HepG2 (cell line): ENCODE measurements around the gene LRRC27. TPM values are rescaled to one million over a fixed set of nuclear protein-coding genes. Genes with fewer than 3 reads are reported as not detected.

Experiments used
- ATF3 ChIP-seq: sonication (generic); formaldehyde crosslinking; IDR thresholded peaks from 2 replicates; pipeline ENCODE4 v1.4.0; 2020; ENCODE audit warnings: missing genetic modification reagents
- CTCF ChIP-seq: sonication (generic); formaldehyde crosslinking; IDR thresholded peaks from 2 replicates; pipeline ENCODE4 v1.5.0; 2020; ENCODE audit warnings: mild to moderate bottlenecking, missing genetic modification reagents, moderate library complexity
- DRAP1 ChIP-seq: IDR thresholded peaks from 2 replicates; pipeline ENCODE4 v1.6.1; 2016; ENCODE audit warnings: missing genetic modification reagents, missing compliant biosample characterization
- FOSL2 ChIP-seq: sonication (generic); formaldehyde crosslinking; IDR thresholded peaks from 2 replicates; pipeline ENCODE4 v1.4.0; 2020; ENCODE audit warnings: missing genetic modification reagents
- GABPB1 ChIP-seq: IDR thresholded peaks from 2 replicates; pipeline ENCODE4 v1.6.1; 2016; ENCODE audit warnings: mild to moderate bottlenecking, missing genetic modification reagents, moderate library complexity, missing compliant biosample characterization
- KDM3A ChIP-seq: IDR thresholded peaks from 2 replicates; pipeline ENCODE4 v1.6.1; 2018; ENCODE audit warnings: low read depth, missing compliant biosample characterization
- MED1 ChIP-seq: sonication (generic); formaldehyde crosslinking; IDR thresholded peaks from 2 replicates; pipeline ENCODE4 v1.4.0; 2020; ENCODE audit warnings: missing genetic modification reagents
- MNT ChIP-seq: fragments of 450-650 bp; IDR thresholded peaks from 2 replicates; pipeline ENCODE4 v1.6.1; 2016
- PPARG ChIP-seq: conservative IDR thresholded peaks from 2 replicates; pipeline ENCODE4 v1.6.1; 2016; ENCODE audit warnings: missing biosample characterization, missing genetic modification reagents
- RFX5 ChIP-seq: IDR thresholded peaks from 2 replicates; pipeline ENCODE4 v1.6.1; 2011; ENCODE audit warnings: low read depth, low read length, improper control_type of control experiment
- RXRA ChIP-seq: sonication (generic); formaldehyde crosslinking; IDR thresholded peaks from 2 replicates; pipeline ENCODE4 v1.5.1; 2020; ENCODE audit warnings: missing genetic modification reagents
- TAF1 ChIP-seq: sonication (generic); formaldehyde crosslinking; IDR thresholded peaks from 2 replicates; pipeline ENCODE4 v1.4.0; 2020; ENCODE audit warnings: missing genetic modification reagents
- XRCC5 ChIP-seq: fragments of 200-400 bp; formaldehyde crosslinking; optimal IDR thresholded peaks from 2 replicates; pipeline ENCODE3; 2017; ENCODE audit warnings: mild to moderate bottlenecking, low read length
- ZBTB21 ChIP-seq: sonication (generic); formaldehyde crosslinking; IDR thresholded peaks from 2 replicates; pipeline ENCODE4 v1.4.0; 2020; ENCODE audit warnings: missing genetic modification reagents
- ZNF263 ChIP-seq: sonication (generic); formaldehyde crosslinking; IDR thresholded peaks from 2 replicates; pipeline ENCODE4 v1.4.0; 2020; ENCODE audit warnings: missing genetic modification reagents
- ZNF501 ChIP-seq: sonication (generic); formaldehyde crosslinking; IDR thresholded peaks from 2 replicates; pipeline ENCODE4 v1.5.1; 2020; ENCODE audit warnings: mild to moderate bottlenecking, moderate library complexity, missing genetic modification reagents
- ZNF687 ChIP-seq: sonication (generic); formaldehyde crosslinking; IDR thresholded peaks from 2 replicates; pipeline ENCODE4 v1.5.1; 2020; ENCODE audit warnings: mild to moderate bottlenecking, missing genetic modification reagents, moderate library complexity
- polyA plus RNA-seq, 8 experiments: library from polyadenylated mRNA; depleted of rRNA in 3 of 8; stranded (reverse) in 7 of 8; unstranded in 1 of 8; fragments of >200 nt; fragmentation: Illumina TruSeq in 4 of 8; extraction: Trizol in 4 of 8; gene quantifications; 2 replicates each; pipeline versions ENCODE4 v1.2.1 to v1.2.3, GENCODE V29; 2011 to 2016; ENCODE audit warnings: low read depth in 4 of 8, missing spikeins in 1 of 8, mixed read lengths in 1 of 8; ENCODE audit not compliant: insufficient read depth in 1 of 8
- total RNA-seq, 5 experiments: library from RNA; depleted of rRNA; stranded (reverse); fragments of >200 nt; fragmentation: Illumina TruSeq; extraction: Trizol; gene quantifications; 2 replicates each; pipeline ENCODE4 v1.2.3, GENCODE V29; 2016; ENCODE audit warnings: low read depth in 1 of 5

LRRC27 gene
- total and polyA plus RNA-seq, 2 of the 13 experiments (the other 11 are each of a cell fraction or from before 2014, with no cell fraction given), result 4.2 to 4.6 TPM

GRCh38 chr10:132311338-132311939, 20.6 kb upstream of the LRRC27 start (continued):
- TF ChIP-seq GABPB1 (CRISPR knock-in tag), result peak; percentile 38; the same call in 1 of the 2 replicates
- peak; percentile 31; the same call in 1 of the 2 replicates for TF ChIP-seq CTCF (CRISPR knock-in tag)
- TF ChIP-seq FOSL2 (CRISPR knock-in tag), result peak; percentile 91
- TF ChIP-seq XRCC5, result peak; percentile 37
- TF ChIP-seq RFX5, result peak; percentile 45; the same call in 1 of the 2 replicates
- TF ChIP-seq PPARG (CRISPR knock-in tag), result 0 out of 2 replicates have a peak, but pooled peaks have one; percentile 14
- TF ChIP-seq MNT, result peak; percentile 84
- TF ChIP-seq KDM3A (CRISPR knock-in tag), result 0 out of 2 replicates have a peak, but pooled peaks have one; percentile 42
- TF ChIP-seq ZNF501 (CRISPR knock-in tag), result 0 out of 2 replicates have a peak, but pooled peaks have one; percentile 44
- TF ChIP-seq DRAP1, result 0 out of 2 replicates have a peak, but pooled peaks have one; percentile 13
- no peak for TF ChIP-seq MED1
- TF ChIP-seq RXRA (CRISPR knock-in tag), result peak; percentile 27; the same call in 1 of the 2 replicates
- peak; percentile 33 for TF ChIP-seq ZNF687 (CRISPR knock-in tag)
- TF ChIP-seq ZBTB21 (CRISPR knock-in tag), result no peak
- TF ChIP-seq TAF1 (CRISPR knock-in tag), result peak; percentile 32; the same call in 1 of the 2 replicates
- peak; percentile 66; the same call in 1 of the 2 replicates for TF ChIP-seq ZNF263 (CRISPR knock-in tag)
- TF ChIP-seq ATF3 (CRISPR knock-in tag), result peak; percentile 50; the same call in 1 of the 2 replicates
